K562 treated with DMSO at 1 percent for 12 hours (cell line): Measurements from ENCODE around the gene TNPO1. TPM values are rescaled to one million over a fixed set of nuclear protein-coding genes. Genes with fewer than 3 reads are reported as not detected.

Source experiments
- total RNA-seq: library from RNA; unstranded; fragments of 300-600 nt; gene quantifications from 2 replicates; pipeline ENCODE4 v1.2.3, GENCODE V29; 2022; ENCODE audit not compliant: insufficient read depth

The TNPO1 gene
- 11.7 and 61.7 TPM in 2 replicates for total RNA-seq

DNA sequence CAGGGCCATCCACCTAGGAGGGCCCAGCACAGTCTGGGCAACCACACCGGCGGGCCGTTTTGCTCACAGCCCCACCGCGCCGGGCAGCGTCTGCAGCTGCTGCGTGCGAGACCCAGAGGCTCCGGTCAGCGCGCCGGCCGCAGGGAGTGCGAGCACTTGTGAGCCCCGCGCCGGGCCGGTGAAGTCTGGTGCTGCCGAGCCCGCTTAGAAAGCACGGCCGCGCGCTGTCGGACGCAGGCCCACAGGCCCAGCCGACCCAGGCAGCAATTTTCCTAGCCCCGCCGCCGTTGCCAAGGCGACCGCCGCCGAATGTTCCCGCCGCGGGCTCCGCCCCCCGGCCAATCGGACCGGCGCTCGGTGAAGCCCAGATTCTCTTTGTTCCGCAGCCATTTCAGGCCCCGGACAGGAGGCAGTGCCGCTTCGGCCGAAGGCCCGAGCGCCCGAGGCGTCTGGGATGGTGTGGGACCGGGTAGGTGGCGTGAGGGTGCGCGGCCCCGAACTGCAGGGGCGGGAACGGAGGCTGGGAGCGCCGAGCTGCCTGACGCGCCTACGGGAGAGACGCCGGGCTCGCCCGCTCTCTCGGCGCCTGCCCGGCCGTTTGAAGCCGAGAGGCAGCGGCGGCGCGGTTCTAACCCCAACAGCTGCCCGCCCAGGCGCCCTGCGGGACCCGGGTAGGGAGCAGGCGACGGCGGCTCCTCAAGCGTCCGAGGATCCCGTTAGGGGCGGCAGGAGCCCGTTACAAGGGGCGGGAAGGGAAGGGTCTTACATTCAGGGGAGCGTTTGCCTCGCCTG lies at the start of gene TNPO1:
Gene TNPO1 (plus strand): TSS at position 378 of the 792 bp plus-strand sequence. CDS start 77 bp downstream, at position 455.

GRCh38 chr5:72955768-72956323 lies 139.4 kb downstream of the TNPO1 start, which contains the start of gene FCHO2:
Gene FCHO2 (plus strand): TSS chr5:72956041. CDS start chr5:72956097, 56 bp downstream.

Other genes with a start within 250 kb of the TNPO1 start
- 1.3 and 12.5 TPM in 2 replicates for gene FCHO2, start 139.4 kb downstream of the TNPO1 start, total RNA-seq